Stimulated activated naive CD8-positive, alpha-beta T cell treated with anti-CD3 and anti-CD28 coated beads, Interleukin-15, Interleukin-2, amounts not matched to agents 100 ng/mL and 50 ng/mL, for 24 hours (primary cell): ENCODE data around the gene PTOV1.

Experiments used
- H3K27ac Mint-ChIP-seq: one replicate; pipeline ENCODE4 v1.8.0; 2021; ENCODE audit warnings: mild to moderate bottlenecking, mixed read lengths
- H3K27me3 Mint-ChIP-seq: one replicate; pipeline ENCODE4 v1.8.0; 2021; ENCODE audit warnings: mixed read lengths
- H3K36me3 Mint-ChIP-seq: one replicate; pipeline ENCODE4 v1.8.0; 2021; ENCODE audit warnings: low read depth, mixed read lengths
- H3K4me1 Mint-ChIP-seq: one replicate; pipeline ENCODE4 v1.8.0; 2021; ENCODE audit warnings: low read depth, mixed read lengths
- H3K4me3 Mint-ChIP-seq: one replicate; pipeline ENCODE4 v1.8.0; 2021; ENCODE audit warnings: mild to moderate bottlenecking, mixed read lengths
- H3K9me3 Mint-ChIP-seq: one replicate; pipeline ENCODE4 v1.8.0; 2021; ENCODE audit warnings: mixed read lengths

The PTOV1 gene

DNA sequence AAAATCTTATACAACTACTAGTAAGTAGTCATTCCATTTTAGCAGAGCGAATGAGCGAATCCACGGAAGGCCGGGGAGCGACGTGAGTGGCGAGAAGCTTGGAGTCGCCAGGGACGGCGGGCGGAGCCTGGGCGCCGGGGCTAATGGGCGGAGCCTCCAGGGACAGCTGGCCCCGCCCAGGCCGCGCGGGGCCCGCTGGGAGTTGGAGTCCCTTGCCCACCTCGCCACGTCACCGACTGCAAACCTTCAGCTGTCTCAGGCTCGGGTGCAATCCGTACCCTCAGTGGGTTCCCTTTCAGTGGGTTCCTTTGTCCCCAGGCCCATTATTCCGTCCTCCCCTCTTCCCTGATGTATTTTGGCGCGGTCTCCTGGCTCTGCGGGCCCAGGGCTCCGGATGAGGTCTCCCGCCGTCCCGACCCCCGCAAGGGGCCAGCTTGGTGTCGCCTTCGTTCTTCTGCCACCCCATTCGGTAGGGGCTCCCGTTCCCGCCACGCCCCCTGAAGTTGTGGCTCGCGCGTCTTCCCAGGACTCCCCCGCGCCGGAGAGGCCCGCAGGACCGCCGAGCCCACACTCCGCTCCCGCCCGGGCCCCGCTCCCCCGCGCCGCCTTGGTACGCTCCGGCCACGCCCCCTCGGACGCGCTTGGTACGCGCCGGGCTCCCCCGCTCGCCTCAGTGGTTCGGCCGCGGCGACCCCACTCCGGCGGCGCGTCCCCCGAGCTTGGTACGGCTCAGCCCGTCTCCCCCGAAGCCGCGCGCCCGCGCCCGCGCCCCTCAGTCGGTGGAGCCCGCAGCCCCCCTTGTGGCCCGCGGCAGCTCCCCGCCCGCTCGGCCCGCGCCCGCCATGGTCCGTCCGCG, at the start of gene PTOV1:
Gene PTOV1 (plus strand): TSS at position 673 of the 856 bp plus-strand sequence.
- Mint-ChIP-seq H3K4me1 (peaks cover 45% of the 10 kb centered on the region), H3K27ac (peak within 1 kb of the TSS; percentile 91), H3K36me3 (peaks cover 13% of the 10 kb centered on the region), H3K27me3 (no peaks in the 10 kb centered on the region), H3K4me3 (peak within 1 kb of the TSS; percentile 86), H3K9me3 (no peaks in the 10 kb centered on the region)

DNA sequence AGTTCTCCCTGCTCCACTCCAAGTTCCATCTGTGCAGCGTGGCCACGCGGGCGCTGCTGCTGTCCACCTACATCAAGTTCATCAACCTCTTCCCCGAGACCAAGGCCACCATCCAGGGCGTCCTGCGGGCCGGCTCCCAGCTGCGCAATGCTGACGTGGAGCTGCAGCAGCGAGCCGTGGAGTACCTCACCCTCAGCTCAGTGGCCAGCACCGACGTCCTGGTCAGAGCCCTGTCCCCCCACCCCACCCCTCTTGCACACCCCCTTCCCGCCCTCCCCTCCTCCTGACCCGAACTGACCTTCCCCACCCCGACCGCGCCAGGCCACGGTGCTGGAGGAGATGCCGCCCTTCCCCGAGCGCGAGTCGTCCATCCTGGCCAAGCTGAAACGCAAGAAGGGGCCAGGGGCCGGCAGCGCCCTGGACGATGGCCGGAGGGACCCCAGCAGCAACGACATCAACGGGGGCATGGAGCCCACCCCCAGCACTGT, 49.5 kb upstream of the PTOV1 start:
- H3K27ac Mint-ChIP-seq = no peak overlapping the region
- H3K9me3 Mint-ChIP-seq = no peaks in the 10 kb centered on the region
- H3K4me3 Mint-ChIP-seq = no peak overlapping the region
- H3K36me3 Mint-ChIP-seq = peaks cover 24% of the 10 kb centered on the region
- no peaks in the 10 kb centered on the region for H3K4me1 Mint-ChIP-seq
- H3K27me3 Mint-ChIP-seq = no peaks in the 10 kb centered on the region

DNA sequence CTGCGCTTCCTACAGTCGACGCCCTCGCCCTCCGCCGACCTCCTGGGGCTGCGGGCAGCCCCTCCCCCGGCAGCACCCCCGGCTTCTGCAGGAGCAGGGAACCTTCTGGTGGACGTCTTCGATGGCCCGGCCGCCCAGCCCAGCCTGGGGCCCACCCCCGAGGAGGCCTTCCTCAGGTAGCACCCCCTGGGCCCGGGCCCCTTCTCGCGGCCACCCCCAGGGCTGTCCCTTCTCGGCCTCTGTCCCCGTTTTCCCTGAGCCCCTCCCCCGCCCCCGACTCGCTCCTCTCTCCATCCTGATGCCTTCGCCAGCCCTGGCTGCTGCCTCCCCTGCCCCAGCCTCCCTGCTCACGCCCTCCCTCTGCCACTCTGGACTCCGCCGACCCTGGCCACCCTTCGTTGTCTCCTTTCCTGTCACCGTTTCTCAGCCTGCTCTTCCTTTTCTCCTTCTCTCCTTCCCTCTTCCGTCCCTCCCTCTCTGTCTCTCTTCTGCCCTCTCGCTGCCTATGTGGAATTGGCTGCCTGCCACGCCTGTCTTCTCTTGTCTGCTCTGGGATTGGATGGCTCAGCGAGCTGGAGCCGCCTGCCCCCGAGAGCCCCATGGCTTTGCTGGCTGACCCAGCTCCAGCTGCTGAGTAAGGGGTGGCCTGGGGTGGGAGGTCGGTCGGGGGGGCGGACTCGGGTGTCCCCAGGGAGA, 48.8 kb upstream of the PTOV1 start:
- H3K36me3 Mint-ChIP-seq = peaks cover 22% of the 10 kb centered on the region
- no peak overlapping the region for H3K27ac Mint-ChIP-seq
- H3K27me3 Mint-ChIP-seq = no peaks in the 10 kb centered on the region
- no peak overlapping the region for H3K4me3 Mint-ChIP-seq
- no peaks in the 10 kb centered on the region for H3K9me3 Mint-ChIP-seq
- peaks cover under 1% of the 10 kb centered on the region for H3K4me1 Mint-ChIP-seq

GRCh38 chr19:49802836-49803528, 48.0 kb upstream of the PTOV1 start:
- H3K36me3 Mint-ChIP-seq = peaks cover 22% of the 10 kb centered on the region
- H3K4me3 Mint-ChIP-seq = no peak overlapping the region
- no peaks in the 10 kb centered on the region for H3K9me3 Mint-ChIP-seq
- no peaks in the 10 kb centered on the region for H3K27me3 Mint-ChIP-seq
- no peak overlapping the region for H3K27ac Mint-ChIP-seq
- peaks cover 9% of the 10 kb centered on the region for H3K4me1 Mint-ChIP-seq

GRCh38 chr19:49803529-49803856, 47.5 kb upstream of the PTOV1 start:
- no peak overlapping the region for H3K27ac Mint-ChIP-seq
- H3K36me3 Mint-ChIP-seq = peaks cover 22% of the 10 kb centered on the region
- H3K4me3 Mint-ChIP-seq = no peak overlapping the region

GRCh38 chr19:49805822-49806619, 44.9 kb upstream of the PTOV1 start:
- no peaks in the 10 kb centered on the region for H3K27me3 Mint-ChIP-seq
- peak overlapping the region; percentile 46 for H3K27ac Mint-ChIP-seq
- H3K36me3 Mint-ChIP-seq = peaks cover 18% of the 10 kb centered on the region
- H3K4me1 Mint-ChIP-seq = peaks cover 26% of the 10 kb centered on the region
- no peak overlapping the region for H3K4me3 Mint-ChIP-seq
- H3K9me3 Mint-ChIP-seq = no peaks in the 10 kb centered on the region

More at GRCh38 chr19:49803529-49803856, 47.5 kb upstream of the PTOV1 start:
- Mint-ChIP-seq H3K9me3 (no peaks in the 10 kb centered on the region), H3K4me1 (peaks cover 13% of the 10 kb centered on the region), H3K27me3 (no peaks in the 10 kb centered on the region)

- Mint-ChIP-seq H3K36me3 (peaks cover 18% of the 10 kb centered on the region), H3K9me3 (no peaks in the 10 kb centered on the region), H3K27me3 (no peaks in the 10 kb centered on the region), H3K4me3 (no peak overlapping the region), H3K27ac (peak overlapping the region; percentile 46), H3K4me1 (peaks cover 26% of the 10 kb centered on the region)
These were observed 44.4 kb upstream of the PTOV1 start for GRCh38 chr19:49806620-49806959.

DNA sequence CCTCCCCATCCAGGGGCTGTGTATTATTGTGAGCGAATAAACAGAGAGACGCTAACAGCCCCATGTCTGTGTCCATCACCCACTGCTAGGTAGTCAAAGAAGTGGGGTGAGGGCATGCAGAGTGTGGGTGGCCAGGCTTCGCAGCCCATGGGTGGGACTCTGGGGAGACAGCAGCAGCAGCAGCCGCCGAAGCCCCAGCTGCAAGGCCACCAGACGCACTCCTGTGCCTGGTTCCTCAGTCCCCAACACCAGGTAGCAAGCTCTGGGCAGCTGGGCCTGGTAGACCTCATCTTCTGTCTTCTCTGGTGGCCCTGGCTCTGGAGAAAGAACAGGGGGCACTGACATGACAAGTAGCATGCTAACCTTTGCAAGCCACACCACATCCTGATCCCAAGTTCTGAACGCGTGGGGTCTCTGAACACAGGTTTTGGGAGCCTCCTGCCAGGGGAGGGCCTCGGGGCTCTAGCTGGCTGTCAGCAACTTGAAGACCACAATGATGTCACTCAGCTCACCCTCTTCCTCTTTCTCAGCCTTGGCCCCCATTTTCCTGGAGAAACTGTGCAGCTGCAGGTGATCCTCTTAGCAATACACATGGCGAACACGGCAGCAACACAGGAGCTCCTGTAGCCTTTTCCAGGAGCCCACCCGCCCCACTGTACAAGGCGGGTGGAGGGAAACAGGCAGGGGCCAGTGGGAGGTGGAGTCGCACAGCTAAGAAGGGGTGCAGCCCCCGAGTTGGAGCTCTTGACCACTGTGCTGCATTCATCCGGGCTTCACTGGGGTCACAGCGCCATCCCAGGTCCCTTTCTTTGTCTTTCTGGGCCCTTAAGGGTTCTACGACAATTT, 43.7 kb upstream of the PTOV1 start:
- no peak overlapping the region for H3K4me3 Mint-ChIP-seq
- H3K27ac Mint-ChIP-seq = peak overlapping the region; percentile 58
- H3K36me3 Mint-ChIP-seq = peaks cover 18% of the 10 kb centered on the region
- no peaks in the 10 kb centered on the region for H3K27me3 Mint-ChIP-seq
- H3K9me3 Mint-ChIP-seq = no peaks in the 10 kb centered on the region
- H3K4me1 Mint-ChIP-seq = peaks cover 30% of the 10 kb centered on the region

DNA sequence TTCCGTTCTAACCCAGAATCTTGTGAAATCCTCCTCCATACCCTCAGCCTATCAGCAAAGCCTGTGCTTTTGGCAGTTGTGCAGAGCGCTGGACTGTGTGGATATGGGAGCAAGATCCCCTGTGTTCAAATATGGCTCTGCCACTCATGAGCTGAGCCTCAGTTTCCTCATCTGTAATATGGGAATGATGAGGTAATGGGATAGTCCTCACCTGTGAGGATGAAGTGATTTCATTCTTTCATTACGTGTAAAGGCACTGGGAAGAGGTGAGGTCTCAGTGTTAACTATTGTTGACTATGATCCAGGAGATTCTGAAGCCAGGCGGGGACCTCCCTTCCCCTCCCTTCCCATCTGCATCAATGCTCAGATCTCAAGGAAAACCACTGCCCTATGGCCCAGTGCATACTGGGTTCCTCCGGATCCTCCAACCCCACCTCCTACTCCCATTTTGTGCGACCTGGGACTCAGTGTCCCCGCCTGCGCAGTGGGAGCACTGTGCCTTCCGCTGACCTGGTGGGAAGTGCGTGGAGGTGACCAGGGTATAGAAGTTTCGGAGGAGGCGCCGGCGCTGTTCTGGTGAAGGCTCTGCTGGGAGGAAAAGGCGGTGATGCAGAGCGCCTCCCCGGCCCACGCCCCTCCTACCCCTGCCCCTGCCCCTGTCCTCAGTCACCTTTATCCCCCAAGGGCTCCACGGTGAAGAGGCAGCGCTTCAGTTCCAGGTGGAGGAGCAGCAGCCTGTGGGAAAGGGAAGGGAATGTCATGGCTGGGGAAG, 42.9 kb upstream of the PTOV1 start:
- no peaks in the 10 kb centered on the region for H3K9me3 Mint-ChIP-seq
- peaks cover 14% of the 10 kb centered on the region for H3K36me3 Mint-ChIP-seq
- H3K27me3 Mint-ChIP-seq = no peaks in the 10 kb centered on the region
- H3K27ac Mint-ChIP-seq = no peak overlapping the region
- H3K4me3 Mint-ChIP-seq = no peak overlapping the region
- peaks cover 33% of the 10 kb centered on the region for H3K4me1 Mint-ChIP-seq

GRCh38 chr19:49808711-49809159, 42.2 kb upstream of the PTOV1 start:
- Mint-ChIP-seq H3K4me1 (peaks cover 39% of the 10 kb centered on the region), H3K36me3 (peaks cover 8% of the 10 kb centered on the region), H3K27me3 (no peaks in the 10 kb centered on the region), H3K9me3 (no peaks in the 10 kb centered on the region), H3K4me3 (peak overlapping the region; percentile 81), H3K27ac (no peak overlapping the region)

- H3K4me1 Mint-ChIP-seq = peaks cover 45% of the 10 kb centered on the region
These were observed 41.6 kb upstream of the PTOV1 start for GRCh38 chr19:49809160-49809940.

DNA sequence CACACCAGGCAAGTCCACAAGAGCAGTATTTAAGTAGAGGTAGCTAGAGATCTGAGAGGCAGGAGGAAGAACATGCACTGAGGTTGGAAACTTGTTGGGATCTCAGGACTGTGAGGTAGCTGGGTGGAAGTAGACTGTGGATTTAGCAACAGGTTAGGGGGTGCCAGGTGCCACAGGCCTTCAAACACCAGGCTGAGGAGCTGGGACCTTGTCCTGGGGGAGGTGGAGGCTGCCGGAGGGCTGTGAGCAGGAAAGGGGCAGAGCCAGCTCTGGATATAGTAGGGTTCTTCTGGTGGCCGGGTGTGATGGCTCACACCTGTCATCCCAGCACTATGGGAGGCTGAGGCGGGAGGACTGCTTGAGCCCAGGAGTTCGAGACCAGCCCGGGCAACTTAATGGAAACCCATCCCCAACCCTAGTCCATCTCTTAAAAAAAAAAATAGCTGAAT, 41.0 kb upstream of the PTOV1 start:
- peak overlapping the region; percentile 81 for H3K4me3 Mint-ChIP-seq
- H3K27me3 Mint-ChIP-seq = no peaks in the 10 kb centered on the region
- peaks cover 6% of the 10 kb centered on the region for H3K36me3 Mint-ChIP-seq
- H3K27ac Mint-ChIP-seq = no peak overlapping the region
- peaks cover 46% of the 10 kb centered on the region for H3K4me1 Mint-ChIP-seq
- H3K9me3 Mint-ChIP-seq = no peaks in the 10 kb centered on the region

More at GRCh38 chr19:49809160-49809940, 41.6 kb upstream of the PTOV1 start:
- Mint-ChIP-seq H3K9me3 (no peaks in the 10 kb centered on the region), H3K27me3 (no peaks in the 10 kb centered on the region), H3K27ac (no peak overlapping the region), H3K4me3 (peak overlapping the region; percentile 81), H3K36me3 (peaks cover 6% of the 10 kb centered on the region)
